ENCODE data around the gene PPME1. TPM values are rescaled to one million over a fixed set of nuclear protein-coding genes. Genes with fewer than 3 reads are reported as not detected.
"Not testable (repeated sequence)": the region's sequence is repeated elsewhere in the genome, so short reads cannot be mapped to it uniquely, and the experiment has no call there.

Gene PPME1, protein sequence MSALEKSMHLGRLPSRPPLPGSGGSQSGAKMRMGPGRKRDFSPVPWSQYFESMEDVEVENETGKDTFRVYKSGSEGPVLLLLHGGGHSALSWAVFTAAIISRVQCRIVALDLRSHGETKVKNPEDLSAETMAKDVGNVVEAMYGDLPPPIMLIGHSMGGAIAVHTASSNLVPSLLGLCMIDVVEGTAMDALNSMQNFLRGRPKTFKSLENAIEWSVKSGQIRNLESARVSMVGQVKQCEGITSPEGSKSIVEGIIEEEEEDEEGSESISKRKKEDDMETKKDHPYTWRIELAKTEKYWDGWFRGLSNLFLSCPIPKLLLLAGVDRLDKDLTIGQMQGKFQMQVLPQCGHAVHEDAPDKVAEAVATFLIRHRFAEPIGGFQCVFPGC
- total RNA-seq (10 to 100 TPM; 15.3 to 17.8 TPM), total RNA-seq (19.7 to 27.1 reads per million in 2 donors)

DNA sequence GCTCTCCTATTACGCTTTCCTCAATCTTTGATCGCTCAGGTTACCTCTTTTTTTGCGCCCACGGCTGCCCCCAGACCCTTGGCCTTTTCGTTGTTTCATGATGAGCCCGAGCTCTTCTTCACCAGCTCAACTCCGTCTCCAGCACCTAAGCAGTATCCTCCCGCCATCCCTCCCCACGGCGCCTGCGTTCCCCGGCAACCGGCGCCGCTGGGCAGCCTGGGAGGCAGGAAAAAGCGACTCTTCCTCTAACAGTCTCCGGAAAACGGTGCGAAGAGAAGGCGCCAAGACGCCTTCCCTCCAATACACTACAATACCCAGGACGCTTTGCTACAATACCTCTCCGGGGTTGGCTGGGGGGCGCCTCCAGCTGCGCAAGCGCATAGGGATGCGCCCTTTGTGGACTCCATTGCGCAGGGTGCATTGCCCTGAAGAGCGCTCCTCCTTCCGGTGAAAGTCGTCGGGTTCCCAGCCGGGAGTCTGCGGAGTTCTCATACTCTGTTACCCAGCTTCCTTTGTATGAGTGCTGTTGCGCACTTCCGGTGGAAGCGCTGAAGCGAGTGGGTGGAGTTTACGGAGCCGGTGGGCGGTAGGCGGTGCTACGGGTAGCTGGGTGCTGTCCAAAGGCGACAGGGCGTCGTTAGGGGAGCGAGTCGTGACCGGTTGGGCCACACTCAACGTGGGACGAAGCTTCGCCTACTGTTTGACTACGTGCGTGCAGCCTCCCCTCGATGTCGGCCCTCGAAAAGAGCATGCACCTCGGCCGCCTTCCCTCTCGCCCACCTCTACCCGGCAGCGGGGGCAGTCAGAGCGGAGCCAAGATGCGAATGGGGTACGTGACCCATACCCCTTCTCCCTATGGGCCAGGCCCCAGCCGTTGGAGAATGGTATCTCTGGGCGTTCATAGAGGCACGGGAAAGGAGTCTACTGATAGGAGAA is at the start of gene PPME1, which contains the start of gene C2CD3:
Gene PPME1 (plus strand): TSS at position 596 of the 936 bp plus-strand sequence. CDS start 133 bp downstream, at position 729.
Gene C2CD3 (minus strand): TSS at position 309 of the 936 bp plus-strand sequence. CDS start 210 bp downstream, at position 99.
- no peak within 1 kb of the TSS for H3K4me3 Mint-ChIP-seq
- ATAC-seq (peak; percentile 94), DNase-seq (peak; percentile 90 to 98 (median 94))
- H3K36me3 Mint-ChIP-seq (ENCODE audit: low read depth) = peaks cover 2% of the 10 kb centered on the region
- peaks cover 10% of the 10 kb centered on the region for H3K4me1 Mint-ChIP-seq
- H3K9me3 ChIP-seq (ENCODE audit: control insufficient read depth, low read length, poor library complexity, severe bottlenecking) = no peaks in the 10 kb centered on the region
- no peaks in the 10 kb centered on the region for H3K27me3 Mint-ChIP-seq
- no peak within 1 kb of the TSS for H3K27ac Mint-ChIP-seq

GRCh38 chr11:74121804-74122203 is 49.3 kb upstream of the PPME1 start:
- no peak for ATAC-seq
- Mint-ChIP-seq H3K4me1 (peaks cover 5% of the 10 kb centered on the region), H3K36me3 (ENCODE audit: low read depth) (peaks cover 11% of the 10 kb centered on the region), H3K27ac (no peak overlapping the region), H3K4me3 (no peak overlapping the region), H3K27me3 (no peaks in the 10 kb centered on the region)
- no peak for DNase-seq
- no peaks in the 10 kb centered on the region for H3K9me3 ChIP-seq (ENCODE audit: control insufficient read depth, low read length, poor library complexity, severe bottlenecking)

GRCh38 chr11:74123008-74123448 is 48.1 kb upstream of the PPME1 start:
- no peaks in the 10 kb centered on the region for H3K27me3 Mint-ChIP-seq
- peaks cover 8% of the 10 kb centered on the region for H3K36me3 Mint-ChIP-seq (ENCODE audit: low read depth)
- DNase-seq (no peak), ATAC-seq (no peak)
- H3K4me1 Mint-ChIP-seq = peaks cover 5% of the 10 kb centered on the region
- no peaks in the 10 kb centered on the region for H3K9me3 ChIP-seq (ENCODE audit: control insufficient read depth, low read length, poor library complexity, severe bottlenecking)
- H3K27ac Mint-ChIP-seq = peak overlapping the region; percentile 14
- H3K4me3 Mint-ChIP-seq = no peak overlapping the region

- H3K4me3 Mint-ChIP-seq = not testable (repeated sequence)
Observed at GRCh38 chr11:74129121-74129520, 42.0 kb upstream of the PPME1 start.

DNA sequence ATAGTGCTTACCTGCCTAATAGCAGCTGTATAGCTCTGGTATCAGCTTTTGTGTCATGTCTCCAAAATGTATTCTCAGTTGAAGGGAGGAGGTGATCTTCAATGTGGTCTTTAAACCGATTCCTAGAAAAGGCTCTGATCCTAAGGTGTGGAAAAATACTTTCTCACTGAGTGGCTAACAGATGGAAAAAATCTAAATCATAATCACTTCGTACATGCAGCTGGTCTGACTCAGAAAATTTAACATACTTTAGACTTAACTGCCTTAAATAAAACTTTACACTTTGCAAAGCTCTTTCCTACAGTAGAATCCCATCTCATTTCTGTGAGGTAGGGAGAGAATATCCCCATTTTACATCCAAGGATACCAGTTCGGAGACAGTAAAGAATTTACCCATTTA is 38.3 kb upstream of the PPME1 start:
- H3K9me3 ChIP-seq (ENCODE audit: control insufficient read depth, low read length, poor library complexity, severe bottlenecking) = no peaks in the 10 kb centered on the region
- no peaks in the 10 kb centered on the region for H3K27me3 Mint-ChIP-seq
- peaks cover 2% of the 10 kb centered on the region for H3K4me1 Mint-ChIP-seq
- peaks cover 7% of the 10 kb centered on the region for H3K36me3 Mint-ChIP-seq (ENCODE audit: low read depth)
- DNase-seq (no peak), ATAC-seq (no peak)
- H3K27ac Mint-ChIP-seq = no peak overlapping the region
- H3K4me3 Mint-ChIP-seq = no peak overlapping the region

More at GRCh38 chr11:74129121-74129520, 42.0 kb upstream of the PPME1 start:
- H3K36me3 Mint-ChIP-seq (ENCODE audit: low read depth); H3K27me3 Mint-ChIP-seq; H3K27ac Mint-ChIP-seq; ATAC-seq; DNase-seq; H3K4me1 Mint-ChIP-seq; H3K9me3 ChIP-seq (ENCODE audit: control insufficient read depth, low read length, poor library complexity, severe bottlenecking): not testable (repeated sequence)

DNA sequence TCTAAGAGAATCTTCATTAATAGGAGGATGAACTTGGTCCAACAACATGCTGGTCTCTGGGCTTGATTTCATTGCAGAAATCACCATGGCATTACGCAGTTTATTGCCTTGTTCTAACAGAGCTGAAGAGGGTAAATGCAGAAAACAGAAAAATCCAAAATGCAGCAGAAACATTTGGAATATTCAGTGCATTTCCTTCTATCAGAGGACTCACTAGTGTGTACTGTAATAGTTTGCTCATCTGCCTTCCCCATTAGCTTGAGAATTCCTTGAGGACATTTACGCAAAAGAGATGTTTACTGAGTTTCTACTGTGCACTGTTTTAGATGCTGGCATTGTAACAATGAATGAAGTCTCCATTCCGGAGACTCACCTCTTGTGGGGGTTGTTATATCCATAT is 37.7 kb upstream of the PPME1 start:
- Mint-ChIP-seq H3K36me3 (ENCODE audit: low read depth) (peaks cover 10% of the 10 kb centered on the region), H3K27ac (no peak overlapping the region)

DNA sequence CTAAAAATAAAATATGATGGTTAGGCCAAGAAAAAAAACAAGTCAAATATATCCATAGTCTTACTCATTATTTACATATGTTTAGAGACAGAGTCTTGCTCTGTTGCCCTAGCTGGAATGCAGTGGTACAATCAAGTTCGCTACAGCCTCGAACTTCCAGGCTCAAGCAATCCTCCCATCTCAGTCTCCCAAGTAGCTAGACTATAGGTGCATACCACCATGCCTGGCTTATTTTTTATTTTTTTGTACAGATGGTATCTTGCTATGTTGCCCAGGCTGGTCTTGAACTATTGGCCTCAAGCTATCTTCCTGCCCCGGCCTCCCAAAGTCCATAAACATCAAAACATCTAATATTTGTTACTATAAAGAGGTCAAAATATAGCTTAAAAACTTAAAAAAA is 36.4 kb upstream of the PPME1 start:
- DNase-seq = no peak
- Mint-ChIP-seq H3K27ac (no peak overlapping the region), H3K4me3 (no peak overlapping the region), H3K36me3 (ENCODE audit: low read depth) (peaks cover 12% of the 10 kb centered on the region), H3K4me1 (peaks cover 2% of the 10 kb centered on the region), H3K27me3 (no peaks in the 10 kb centered on the region)
- H3K9me3 ChIP-seq (ENCODE audit: control insufficient read depth, low read length, poor library complexity, severe bottlenecking) = no peaks in the 10 kb centered on the region
- no peak for ATAC-seq

More for the DNA sequence above, 37.7 kb upstream of the PPME1 start:
- H3K27me3 Mint-ChIP-seq = no peaks in the 10 kb centered on the region
- no peak for ATAC-seq
- no peak for DNase-seq
- H3K4me1 Mint-ChIP-seq = peaks cover 2% of the 10 kb centered on the region
- no peaks in the 10 kb centered on the region for H3K9me3 ChIP-seq (ENCODE audit: control insufficient read depth, low read length, poor library complexity, severe bottlenecking)
- H3K4me3 Mint-ChIP-seq = no peak overlapping the region

GRCh38 chr11:74135127-74135840 is 35.8 kb upstream of the PPME1 start:
- Mint-ChIP-seq H3K4me3 (no peak overlapping the region), H3K27me3 (no peaks in the 10 kb centered on the region), H3K36me3 (ENCODE audit: low read depth) (peaks cover 15% of the 10 kb centered on the region), H3K4me1 (peaks cover 4% of the 10 kb centered on the region), H3K27ac (no peak overlapping the region)
- ATAC-seq = no peak
- DNase-seq = no peak
- H3K9me3 ChIP-seq (ENCODE audit: control insufficient read depth, low read length, poor library complexity, severe bottlenecking) = no peaks in the 10 kb centered on the region

- DNase-seq (no peak), ATAC-seq (no peak)
- Mint-ChIP-seq H3K36me3 (ENCODE audit: low read depth) (peaks cover 10% of the 10 kb centered on the region), H3K27ac (no peak overlapping the region), H3K4me3 (no peak overlapping the region), H3K27me3 (no peaks in the 10 kb centered on the region), H3K4me1 (peaks cover 11% of the 10 kb centered on the region)
- no peaks in the 10 kb centered on the region for H3K9me3 ChIP-seq (ENCODE audit: control insufficient read depth, low read length, poor library complexity, severe bottlenecking)
Observed at GRCh38 chr11:74138021-74138420, 33.1 kb upstream of the PPME1 start.

DNA sequence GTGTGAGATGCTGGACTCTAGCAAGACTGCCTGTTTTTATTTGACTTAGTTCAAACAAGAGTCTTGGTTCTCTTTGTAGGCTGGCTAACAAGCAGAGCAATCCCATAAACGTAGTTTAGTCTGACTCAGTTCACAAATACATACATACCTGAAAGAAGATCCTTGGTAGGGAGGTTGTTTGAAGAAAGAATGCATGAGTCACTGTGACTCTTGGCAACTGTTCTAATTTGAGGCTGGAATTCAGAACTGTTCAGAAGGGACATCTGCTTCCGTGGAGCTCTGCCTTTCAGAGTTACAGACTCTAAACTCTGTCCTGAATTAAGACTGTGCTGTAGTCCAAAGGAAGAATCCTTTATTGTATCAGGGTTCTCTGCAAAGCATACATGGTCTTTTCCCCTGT is 32.5 kb upstream of the PPME1 start:
- Mint-ChIP-seq H3K4me3 (no peak overlapping the region), H3K27me3 (no peaks in the 10 kb centered on the region), H3K27ac (no peak overlapping the region), H3K36me3 (ENCODE audit: low read depth) (peaks cover 10% of the 10 kb centered on the region), H3K4me1 (peaks cover 11% of the 10 kb centered on the region)
- ATAC-seq (no peak), DNase-seq (no peak)
- no peaks in the 10 kb centered on the region for H3K9me3 ChIP-seq (ENCODE audit: control insufficient read depth, low read length, poor library complexity, severe bottlenecking)

GRCh38 chr11:74139151-74139918 is 31.8 kb upstream of the PPME1 start:
- Mint-ChIP-seq H3K27me3 (no peaks in the 10 kb centered on the region), H3K4me3 (no peak overlapping the region), H3K4me1 (peaks cover 11% of the 10 kb centered on the region), H3K27ac (no peak overlapping the region), H3K36me3 (ENCODE audit: low read depth) (peaks cover 10% of the 10 kb centered on the region)
- ATAC-seq (no peak), DNase-seq (no peak)
- H3K9me3 ChIP-seq (ENCODE audit: control insufficient read depth, low read length, poor library complexity, severe bottlenecking) = no peaks in the 10 kb centered on the region

GRCh38 chr11:74139919-74140431 is 31.1 kb upstream of the PPME1 start:
- H3K27ac Mint-ChIP-seq; H3K4me3 Mint-ChIP-seq; DNase-seq; ATAC-seq; H3K27me3 Mint-ChIP-seq; H3K9me3 ChIP-seq (ENCODE audit: control insufficient read depth, low read length, poor library complexity, severe bottlenecking): not testable (repeated sequence)
- H3K4me1 Mint-ChIP-seq = peaks cover 13% of the 10 kb centered on the region
- H3K36me3 Mint-ChIP-seq (ENCODE audit: low read depth) = peaks cover 10% of the 10 kb centered on the region
